Lower lobe of right lung (tissue), 2 donors: ENCODE measurements around the gene RMI2. TPM values are rescaled to one million over a fixed set of nuclear protein-coding genes. Genes with fewer than 3 reads are reported as not detected.

ENCODE experiments used
- ATAC-seq, 2 donors: fragments of 200-7000 bp; cut with Tn5 transposase; one replicate each; pipeline ENCODE4 v1.9.1; 2020 to 2022; ENCODE audit warnings: mild to moderate bottlenecking in 2 of 2, moderate library complexity in 2 of 2
- DNase-seq: peaks from one replicate; pipeline ENCODE4 v3.0.0-alpha.2; 2020
- H3K27ac ChIP-seq: fragments of 200-600 bp; one replicate; pipeline ENCODE4 v1.8.0; 2022
- H3K27me3 ChIP-seq: fragments of 200-600 bp; one replicate; pipeline ENCODE4 v1.8.0; 2022; ENCODE audit warnings: low read depth
- H3K36me3 ChIP-seq: fragments of 200-600 bp; one replicate; pipeline ENCODE4 v1.8.0; 2022; ENCODE audit warnings: mild to moderate bottlenecking
- H3K4me1 ChIP-seq: fragments of 200-600 bp; one replicate; pipeline ENCODE4 v1.8.0; 2022
- H3K4me3 ChIP-seq: fragments of 200-600 bp; one replicate; pipeline ENCODE4 v1.8.0; 2022; ENCODE audit warnings: mild to moderate bottlenecking
- H3K9me3 ChIP-seq: fragments of 200-600 bp; one replicate; pipeline ENCODE4 v1.8.0; 2022
- intact Hi-C: fragments of 100-400 bp; cut with DNase I; formaldehyde crosslinking; loops from one replicate; pipeline ENCODE4 v1.11.0; 2022
- total RNA-seq: library from RNA; stranded (reverse); fragmentation: NEBNext Ultra II Directional; extraction: Animal tissue kit (Norgen Biotek cat#: 25700); gene quantifications from one replicate; pipeline ENCODE4 v1.2.1, GENCODE V29; 2021
- TF ChIP-seq, protein P1 (sequence below): fragments of 200-600 bp; IDR thresholded peaks from one replicate; pipeline ENCODE4 v1.8.0; 2022; ENCODE audit warnings: antibody characterized with exemption, mild to moderate bottlenecking
- donor health status: DM: no; HTN: yes; CAD: no; lungs with severe emphysema.

The RMI2 gene
- total RNA-seq, 1 donor from 2014 or later: 1.7 TPM

DNA sequence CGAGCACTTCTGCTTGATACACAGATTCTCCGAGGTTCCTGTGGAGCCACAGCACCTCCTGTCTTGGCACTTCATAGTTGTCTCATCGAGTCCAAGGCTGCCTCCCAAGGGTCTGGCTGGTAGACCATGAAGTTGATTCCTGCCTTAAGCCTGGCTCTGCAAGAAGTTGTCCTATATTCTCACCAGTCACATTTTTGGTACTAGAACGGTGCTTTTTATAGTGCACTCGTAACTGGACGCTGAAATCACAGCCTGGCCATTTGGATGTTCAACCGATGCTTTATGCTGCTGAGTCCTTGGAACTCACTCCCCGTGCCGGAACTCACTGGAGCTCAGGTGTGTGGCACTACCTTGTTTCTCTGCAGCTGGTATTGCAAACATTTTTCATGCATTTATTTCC, 35.6 kb downstream of the RMI2 start:
- no peaks in the 10 kb centered on the region for H3K9me3 ChIP-seq
- DNase-seq (no peak), ATAC-seq (no peak)
- no peaks in the 10 kb centered on the region for H3K27me3 ChIP-seq
- H3K27ac ChIP-seq: no peak overlapping the region
- intact Hi-C loops: no loop called here
- no peak overlapping the region for H3K4me3 ChIP-seq
- no peaks in the 10 kb centered on the region for H3K36me3 ChIP-seq
- H3K4me1 ChIP-seq: no peaks in the 10 kb centered on the region
- TF ChIP-seq, protein P1, sequence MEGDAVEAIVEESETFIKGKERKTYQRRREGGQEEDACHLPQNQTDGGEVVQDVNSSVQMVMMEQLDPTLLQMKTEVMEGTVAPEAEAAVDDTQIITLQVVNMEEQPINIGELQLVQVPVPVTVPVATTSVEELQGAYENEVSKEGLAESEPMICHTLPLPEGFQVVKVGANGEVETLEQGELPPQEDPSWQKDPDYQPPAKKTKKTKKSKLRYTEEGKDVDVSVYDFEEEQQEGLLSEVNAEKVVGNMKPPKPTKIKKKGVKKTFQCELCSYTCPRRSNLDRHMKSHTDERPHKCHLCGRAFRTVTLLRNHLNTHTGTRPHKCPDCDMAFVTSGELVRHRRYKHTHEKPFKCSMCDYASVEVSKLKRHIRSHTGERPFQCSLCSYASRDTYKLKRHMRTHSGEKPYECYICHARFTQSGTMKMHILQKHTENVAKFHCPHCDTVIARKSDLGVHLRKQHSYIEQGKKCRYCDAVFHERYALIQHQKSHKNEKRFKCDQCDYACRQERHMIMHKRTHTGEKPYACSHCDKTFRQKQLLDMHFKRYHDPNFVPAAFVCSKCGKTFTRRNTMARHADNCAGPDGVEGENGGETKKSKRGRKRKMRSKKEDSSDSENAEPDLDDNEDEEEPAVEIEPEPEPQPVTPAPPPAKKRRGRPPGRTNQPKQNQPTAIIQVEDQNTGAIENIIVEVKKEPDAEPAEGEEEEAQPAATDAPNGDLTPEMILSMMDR: no peak

GRCh38 chr16:11383481-11384183, 38.4 kb downstream of the RMI2 start:
- no peaks in the 10 kb centered on the region for H3K27me3 ChIP-seq
- no peak overlapping the region for H3K27ac ChIP-seq
- no peaks in the 10 kb centered on the region for H3K36me3 ChIP-seq
- intact Hi-C loops: no loop called here
- no peak for DNase-seq
- TF ChIP-seq, protein P1: no peak
- no peak for ATAC-seq
- H3K4me1 ChIP-seq: no peaks in the 10 kb centered on the region
- H3K4me3 ChIP-seq: no peak overlapping the region
- no peaks in the 10 kb centered on the region for H3K9me3 ChIP-seq

DNA sequence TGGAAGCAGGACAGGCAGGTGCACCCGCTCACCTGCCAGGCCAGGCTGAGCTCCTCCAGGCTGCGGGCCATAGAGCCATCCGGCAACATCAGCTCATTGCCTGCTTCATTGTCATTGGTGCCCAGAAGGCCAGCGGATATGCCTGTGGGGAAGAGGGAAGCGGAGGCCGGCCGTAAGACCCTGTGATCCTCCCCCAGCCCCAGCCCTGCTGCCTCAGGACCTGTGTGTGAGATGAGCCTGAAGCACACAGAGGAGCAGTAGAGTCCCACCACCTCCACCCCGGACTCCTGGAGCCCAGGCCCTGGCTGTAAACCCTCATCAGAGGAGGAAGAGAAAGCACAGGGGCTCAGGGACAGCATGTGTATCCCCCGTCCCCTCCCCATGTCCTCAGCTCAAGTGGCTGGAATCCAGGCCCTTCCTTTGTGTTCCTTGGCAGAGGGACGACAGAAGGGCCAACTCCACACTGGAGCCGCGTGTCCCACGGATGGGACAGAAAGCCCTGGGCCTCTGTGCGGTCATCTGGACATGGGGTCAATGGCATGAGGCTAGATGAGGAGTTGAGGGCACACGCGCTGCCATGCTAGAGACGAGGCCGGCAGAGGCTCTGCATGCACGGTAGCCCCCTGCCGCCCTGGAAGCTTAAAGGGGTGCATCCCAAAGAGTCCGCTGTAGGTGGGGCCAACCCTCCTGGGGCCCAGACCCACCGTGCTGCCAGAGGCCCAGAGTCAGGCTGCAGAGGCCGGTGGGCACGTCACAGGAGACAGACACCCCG, 39.1 kb downstream of the RMI2 start:
- TF ChIP-seq, protein P1: no peak
- intact Hi-C loops: no loop called here
- DNase-seq: no peak

DNA sequence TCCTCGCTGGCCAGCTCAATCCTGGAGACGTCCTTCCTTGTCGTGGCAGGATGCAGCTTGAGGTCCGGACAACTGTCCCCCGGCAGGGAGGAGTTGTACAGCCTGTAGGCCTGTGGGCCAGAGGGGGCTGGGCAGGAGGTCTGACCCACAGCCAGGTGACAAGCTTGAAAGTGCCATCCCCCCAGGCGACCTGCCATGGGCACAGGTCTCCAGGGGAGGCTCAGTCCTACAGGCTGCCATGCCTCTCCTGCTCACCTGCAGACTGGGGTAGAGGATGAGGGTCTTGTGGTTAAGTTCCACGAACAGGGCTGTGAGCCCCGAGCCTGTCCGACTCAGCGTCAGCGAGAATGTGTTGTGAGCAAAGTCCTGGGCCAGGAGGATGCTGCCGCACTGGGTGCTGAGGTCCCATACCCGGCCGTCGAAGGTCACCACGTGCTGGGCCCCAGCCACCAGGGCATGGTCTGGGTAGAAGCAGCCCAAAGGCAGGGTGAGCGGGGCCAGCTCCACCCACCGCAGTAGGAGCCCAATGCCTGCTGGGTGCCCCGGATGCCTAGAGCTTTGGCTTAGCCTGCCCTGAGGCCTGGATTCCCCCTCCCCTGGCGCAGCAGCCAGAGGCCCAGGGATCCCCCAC, 39.8 kb downstream of the RMI2 start:
- no peak for ATAC-seq
- TF ChIP-seq, protein P1: no peak
- no peaks in the 10 kb centered on the region for H3K27me3 ChIP-seq
- no peaks in the 10 kb centered on the region for H3K4me1 ChIP-seq
- H3K4me3 ChIP-seq: no peak overlapping the region
- no peaks in the 10 kb centered on the region for H3K36me3 ChIP-seq
- no peak for DNase-seq
- no peaks in the 10 kb centered on the region for H3K9me3 ChIP-seq
- intact Hi-C loops: no loop called here
- H3K27ac ChIP-seq: no peak overlapping the region

More for the DNA sequence above, 39.1 kb downstream of the RMI2 start:
- H3K4me1 ChIP-seq: no peaks in the 10 kb centered on the region
- no peak for ATAC-seq
- H3K27ac ChIP-seq: no peak overlapping the region
- H3K9me3 ChIP-seq: no peaks in the 10 kb centered on the region
- no peaks in the 10 kb centered on the region for H3K36me3 ChIP-seq
- no peak overlapping the region for H3K4me3 ChIP-seq
- H3K27me3 ChIP-seq: no peaks in the 10 kb centered on the region

- DNase-seq: no peak
Measured at GRCh38 chr16:11386054-11386680, 40.9 kb downstream of the RMI2 start.

More at GRCh38 chr16:11386054-11386680, 40.9 kb downstream of the RMI2 start:
- no peak overlapping the region for H3K27ac ChIP-seq
- H3K4me1 ChIP-seq: no peaks in the 10 kb centered on the region
- no peaks in the 10 kb centered on the region for H3K36me3 ChIP-seq
- no peak overlapping the region for H3K4me3 ChIP-seq
- TF ChIP-seq, protein P1: no peak
- ATAC-seq: no peak
- intact Hi-C loops: no loop called here
- H3K27me3 ChIP-seq: no peaks in the 10 kb centered on the region
- no peaks in the 10 kb centered on the region for H3K9me3 ChIP-seq
